Measurements from ENCODE around the gene GJD4. TPM values are rescaled to one million over a fixed set of nuclear protein-coding genes. Genes with fewer than 3 reads are reported as not detected.

GJD4 gene
- polyA plus RNA-seq, 12 donors = 0.18 to 7.7 (median 3.1) TPM; not detected in 2

- DNase-seq = no peak
Measured at GRCh38 chr10:35652824-35653223, 47.7 kb downstream of the GJD4 start.

DNA sequence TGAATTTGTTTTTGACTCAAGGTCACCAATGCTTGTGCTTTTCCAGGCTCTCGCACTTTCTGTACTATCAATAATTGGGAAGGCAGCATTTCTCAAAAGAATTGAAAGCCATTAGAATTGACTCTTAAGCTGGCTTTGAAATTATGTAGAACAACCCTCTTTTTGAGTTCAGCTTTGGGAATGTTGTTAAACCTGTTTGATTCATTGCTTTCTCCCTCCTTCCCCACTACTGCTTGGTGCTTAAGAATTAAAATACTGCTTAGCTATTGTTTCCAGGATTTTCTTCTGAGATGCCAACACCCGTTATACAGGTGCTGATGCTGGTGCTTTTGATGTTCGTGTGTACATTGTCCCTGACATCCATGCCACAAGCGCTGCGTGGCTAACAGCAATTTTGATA lies 52.5 kb downstream of the GJD4 start:
- no peak for DNase-seq

Other genes starting within 250 kb of the GJD4 start
- 10 to 100 TPM in 11 of 12 donors, not detected in 1; 15.7 to 36.3 (median 23.6) TPM for gene FZD8, start 37.0 kb downstream of the GJD4 start, polyA plus RNA-seq (ENCODE audit: insufficient read length in 12 of 12)